GM18499 (cell line): ENCODE results near the gene SET.
"Not testable (repeated sequence)": the region's sequence is repeated elsewhere in the genome, so short reads cannot be mapped to it uniquely, and the experiment has no call there.

Source experiments
- ATAC-seq: cut with Tn5 transposase; IDR thresholded peaks from one replicate; pipeline ENCODE4 v1.9.1; 2021; ENCODE audit warnings: moderate number of reproducible peaks; ENCODE audit not compliant: insufficient read depth, unreplicated experiment

SET gene

GRCh38 chr9:128685636-128686489, 3.2 kb upstream of the SET start:
- ATAC-seq, result no peak

GRCh38 chr9:128687453-128687852, 1.6 kb upstream of the SET start:
- ATAC-seq, result no peak

GRCh38 chr9:128689293-128689774, 312 bp downstream of the SET start:
- no peak for ATAC-seq

GRCh38 chr9:128689820-128690683, 1.0 kb downstream of the SET start:
- no peak for ATAC-seq

- no peak for ATAC-seq
Measured at GRCh38 chr9:128690684-128691034, 1.6 kb downstream of the SET start.

- ATAC-seq, result not testable (repeated sequence)
Measured at GRCh38 chr9:128693738-128694137, 4.7 kb downstream of the SET start.

- ATAC-seq, result no peak
Measured at GRCh38 chr9:128694344-128694743, 5.3 kb downstream of the SET start.

- no peak for ATAC-seq
Measured at GRCh38 chr9:128696923-128697707, 8.1 kb downstream of the SET start.

GRCh38 chr9:128699096-128699795, 10.2 kb downstream of the SET start:
- ATAC-seq, result not testable (repeated sequence)

- no peak for ATAC-seq
Measured at GRCh38 chr9:128701227-128701854, 12.3 kb downstream of the SET start.

GRCh38 chr9:128702445-128702948, 13.5 kb downstream of the SET start, which contains the start of gene PKN3:
TSS of gene PKN3 (plus strand) at chr9:128702503. CDS start at chr9:128702916, 413 bp downstream.
- peak; percentile 50 for ATAC-seq

- no peak for ATAC-seq
Measured at GRCh38 chr9:128702949-128703615, 14.1 kb downstream of the SET start.

GRCh38 chr9:128703616-128704355, 14.8 kb downstream of the SET start:
- ATAC-seq, result no peak

GRCh38 chr9:128704356-128704670, 15.3 kb downstream of the SET start:
- ATAC-seq, result no peak

- no peak for ATAC-seq
Measured at GRCh38 chr9:128705051-128705965, 16.3 kb downstream of the SET start.

GRCh38 chr9:128706045-128706444, 17.0 kb downstream of the SET start:
- no peak for ATAC-seq
